Activated T-cell treated with anti-CD3 and anti-CD28 coated beads, Interleukin-2, amount 50 U/mL, for 4 hours (primary cell): ENCODE results near the gene HEG1. TPM values are rescaled to one million over a fixed set of nuclear protein-coding genes. Genes with fewer than 3 reads are reported as not detected.
A peak's percentile ranks its signal among the peaks of the same experiment; 100 is the strongest.

Experiments
- ATAC-seq, 2 donors: fragments of 200-7000 bp; cut with Tn5 transposase; one replicate each; pipeline ENCODE4 v1.10.0; 2021
- DNase-seq: peaks from one replicate; pipeline ENCODE4 v3.0.0-alpha.2; 2020
- H3K27me3 Mint-ChIP-seq: one replicate; pipeline ENCODE4 v1.8.0; 2021; ENCODE audit warnings: low read depth, mixed read lengths
- H3K36me3 Mint-ChIP-seq: one replicate; pipeline ENCODE4 v1.8.0; 2022; ENCODE audit warnings: mixed read lengths; ENCODE audit not compliant: insufficient read depth
- H3K4me1 Mint-ChIP-seq: one replicate; pipeline ENCODE4 v1.8.0; 2021; ENCODE audit warnings: low read depth, mixed read lengths
- H3K4me3 Mint-ChIP-seq: one replicate; pipeline ENCODE4 v1.8.0; 2021; ENCODE audit warnings: mild to moderate bottlenecking, moderate library complexity, mixed read lengths
- H3K9me3 Mint-ChIP-seq: one replicate; pipeline ENCODE4 v1.8.0; 2021; ENCODE audit warnings: mixed read lengths
- total RNA-seq, 3 donors: library from RNA; stranded (reverse); gene quantifications; one replicate each; pipeline ENCODE4 v1.2.1, GENCODE V29; 2021

Gene HEG1
- total RNA-seq, 3 donors from 2014 or later: 6.4 to 9.0 (median 7.2) TPM

GRCh38 chr3:125059488-125060245 is 3.9 kb upstream of the HEG1 start:
- no peaks in the 10 kb centered on the region for H3K36me3 Mint-ChIP-seq
- ATAC-seq (no peak), DNase-seq (no peak)
- no peak overlapping the region for H3K4me3 Mint-ChIP-seq
- H3K9me3 Mint-ChIP-seq: no peaks in the 10 kb centered on the region
- H3K27me3 Mint-ChIP-seq: peaks cover 21% of the 10 kb centered on the region
- peaks cover 12% of the 10 kb centered on the region for H3K4me1 Mint-ChIP-seq

- H3K27me3 Mint-ChIP-seq: peaks cover 21% of the 10 kb centered on the region
- H3K9me3 Mint-ChIP-seq: no peaks in the 10 kb centered on the region
- H3K36me3 Mint-ChIP-seq: no peaks in the 10 kb centered on the region
These were observed 3.2 kb upstream of the HEG1 start for GRCh38 chr3:125058959-125059358.

GRCh38 chr3:125058529-125058928 is 2.7 kb upstream of the HEG1 start:
- Mint-ChIP-seq H3K4me3 (no peak overlapping the region), H3K9me3 (no peaks in the 10 kb centered on the region), H3K27me3 (peaks cover 19% of the 10 kb centered on the region), H3K36me3 (no peaks in the 10 kb centered on the region), H3K4me1 (peaks cover 23% of the 10 kb centered on the region)
- DNase-seq: no peak
- ATAC-seq: no peak

More at GRCh38 chr3:125058959-125059358, 3.2 kb upstream of the HEG1 start:
- Mint-ChIP-seq H3K4me1 (peaks cover 19% of the 10 kb centered on the region), H3K4me3 (no peak overlapping the region)
- no peak for ATAC-seq
- no peak for DNase-seq

GRCh38 chr3:125057186-125057850 is 1.5 kb upstream of the HEG1 start:
- H3K4me3 Mint-ChIP-seq: peak overlapping the region; percentile 69

GRCh38 chr3:125055331-125055912 is 375 bp downstream of the HEG1 start:
- DNase-seq: peak; percentile 24
- H3K9me3 Mint-ChIP-seq: no peaks in the 10 kb centered on the region
- H3K36me3 Mint-ChIP-seq: peaks cover 3% of the 10 kb centered on the region
- H3K4me3 Mint-ChIP-seq: peak overlapping the region; percentile 90
- H3K4me1 Mint-ChIP-seq: peaks cover 54% of the 10 kb centered on the region
- H3K27me3 Mint-ChIP-seq: peaks cover 5% of the 10 kb centered on the region
- peak; percentile 29 to 45 for ATAC-seq

More at GRCh38 chr3:125057186-125057850, 1.5 kb upstream of the HEG1 start:
- ATAC-seq (no peak), DNase-seq (no peak)
- Mint-ChIP-seq H3K27me3 (peaks cover 15% of the 10 kb centered on the region), H3K4me1 (peaks cover 35% of the 10 kb centered on the region), H3K36me3 (no peaks in the 10 kb centered on the region), H3K9me3 (no peaks in the 10 kb centered on the region)

GRCh38 chr3:125054449-125055329 is 1.1 kb downstream of the HEG1 start:
- Mint-ChIP-seq H3K4me3 (peak overlapping the region; percentile 90), H3K4me1 (peaks cover 56% of the 10 kb centered on the region), H3K27me3 (no peaks in the 10 kb centered on the region), H3K36me3 (peaks cover 4% of the 10 kb centered on the region), H3K9me3 (no peaks in the 10 kb centered on the region)
- ATAC-seq (peak; percentile 8 to 29), DNase-seq (no peak)

- H3K4me3 Mint-ChIP-seq: peak overlapping the region; percentile 90
- no peak for ATAC-seq
- DNase-seq: no peak
- peaks cover 62% of the 10 kb centered on the region for H3K4me1 Mint-ChIP-seq
- H3K9me3 Mint-ChIP-seq: no peaks in the 10 kb centered on the region
- H3K27me3 Mint-ChIP-seq: no peaks in the 10 kb centered on the region
- peaks cover 9% of the 10 kb centered on the region for H3K36me3 Mint-ChIP-seq
These were observed 1.7 kb downstream of the HEG1 start for GRCh38 chr3:125054062-125054448.

- Mint-ChIP-seq H3K4me3 (peak overlapping the region; percentile 90), H3K36me3 (peaks cover 9% of the 10 kb centered on the region), H3K4me1 (peaks cover 66% of the 10 kb centered on the region), H3K9me3 (no peaks in the 10 kb centered on the region), H3K27me3 (no peaks in the 10 kb centered on the region)
- no peak for ATAC-seq
- no peak for DNase-seq
These were observed 2.5 kb downstream of the HEG1 start for GRCh38 chr3:125053304-125053699.

- peak overlapping the region; percentile 61 for H3K4me3 Mint-ChIP-seq
- DNase-seq: no peak
- ATAC-seq: no peak
- peaks cover 11% of the 10 kb centered on the region for H3K36me3 Mint-ChIP-seq
- peaks cover 70% of the 10 kb centered on the region for H3K4me1 Mint-ChIP-seq
- no peaks in the 10 kb centered on the region for H3K9me3 Mint-ChIP-seq
- H3K27me3 Mint-ChIP-seq: no peaks in the 10 kb centered on the region
These were observed 3.0 kb downstream of the HEG1 start for GRCh38 chr3:125052624-125053303.

GRCh38 chr3:125051715-125052581 is 3.8 kb downstream of the HEG1 start:
- Mint-ChIP-seq H3K36me3 (peaks cover 11% of the 10 kb centered on the region), H3K27me3 (no peaks in the 10 kb centered on the region), H3K4me3 (peak overlapping the region; percentile 61), H3K4me1 (peaks cover 69% of the 10 kb centered on the region), H3K9me3 (no peaks in the 10 kb centered on the region)
- DNase-seq (peak; percentile 73), ATAC-seq (peak; percentile 48 to 53)

GRCh38 chr3:125051205-125051604 is 4.6 kb downstream of the HEG1 start:
- Mint-ChIP-seq H3K4me3 (peak overlapping the region; percentile 61), H3K36me3 (peaks cover 11% of the 10 kb centered on the region), H3K9me3 (no peaks in the 10 kb centered on the region), H3K4me1 (peaks cover 63% of the 10 kb centered on the region), H3K27me3 (no peaks in the 10 kb centered on the region)
- DNase-seq: no peak
- no peak for ATAC-seq

- H3K4me1 Mint-ChIP-seq: peaks cover 64% of the 10 kb centered on the region
- peaks cover 11% of the 10 kb centered on the region for H3K36me3 Mint-ChIP-seq
- ATAC-seq (no peak), DNase-seq (no peak)
- no peak overlapping the region for H3K4me3 Mint-ChIP-seq
- H3K9me3 Mint-ChIP-seq: no peaks in the 10 kb centered on the region
- H3K27me3 Mint-ChIP-seq: no peaks in the 10 kb centered on the region
These were observed 5.2 kb downstream of the HEG1 start for GRCh38 chr3:125050488-125051090.
